Stomach (tissue), 9 donors: Measurements from ENCODE around the gene GGT7. TPM values are rescaled to one million over a fixed set of nuclear protein-coding genes. Genes with fewer than 3 reads are reported as not detected.

Source experiments
- DNase-seq, 2 donors: peaks; one replicate each; pipeline versions ENCODE4 v3.0.0 to v3.0.0-alpha.2; 2013 to 2019
- H3K27ac ChIP-seq, 5 donors: fragments of 200-600 bp in 4 of 5; sonication (generic) in 4 of 5; one replicate each; pipeline ENCODE4 v1.5.1; 2013 to 2019; ENCODE audit warnings: mild to moderate bottlenecking in 1 of 5, moderate library complexity in 1 of 5
- H3K27me3 ChIP-seq, 3 donors: fragments of 200-600 bp; sonication (generic); one replicate each; pipeline ENCODE4 v1.5.1; 2017 to 2019; ENCODE audit warnings: mixed run types in 1 of 3
- H3K36me3 ChIP-seq, 4 donors: fragments of 200-600 bp; sonication (generic); 1 replicate in 3 of 4; 2 replicates in 1 of 4; pipeline ENCODE4 v1.5.1; 2016 to 2019
- H3K4me1 ChIP-seq, 4 donors: fragments of 200-600 bp; sonication (generic); one replicate each; pipeline ENCODE4 v1.5.1; 2016 to 2019
- H3K4me3 ChIP-seq, 4 donors: fragments of 200-600 bp; sonication (generic) in 3 of 4; one replicate each; pipeline ENCODE4 v1.5.1; 2016 to 2019; ENCODE audit warnings: mild to moderate bottlenecking in 1 of 4
- H3K9me3 ChIP-seq, 4 donors: fragments of 200-600 bp; sonication (generic); one replicate each; pipeline ENCODE4 v1.5.1; 2016 to 2019
- EP300 ChIP-seq: sonication (generic); formaldehyde crosslinking; IDR thresholded peaks from one replicate; pipeline ENCODE4 v1.6.1; 2017; ENCODE audit warnings: antibody characterized with exemption
- POLR2A ChIP-seq, 4 donors: fragments of 450-650 bp; IDR thresholded peaks; one replicate each; pipeline ENCODE4 v1.6.1; 2016; ENCODE audit warnings: antibody characterized with exemption in 4 of 4, control low read depth in 2 of 4, mild to moderate bottlenecking in 1 of 4, moderate library complexity in 1 of 4
- POLR2AphosphoS5 ChIP-seq, 3 donors: sonication (generic); formaldehyde crosslinking; IDR thresholded peaks; one replicate each; pipeline ENCODE4 v1.6.1; 2016; ENCODE audit warnings: antibody characterized with exemption in 3 of 3
- WGBS, 5 donors: extraction: QIAGEN DNeasy Blood & Tissue Kit in 3 of 5; methylation state at CpG; one replicate each; pipeline versions ENCODE4 v1.1.5 to v1.1.7; 2013 to 2018; 5-methylcytosine and 5-hydroxymethylcytosine counted together
- intact Hi-C: fragments of 100-400 bp; cut with DNase I; formaldehyde crosslinking; loops from one replicate; pipeline ENCODE4 v1.15.1; 2023; ENCODE audit warnings: low total_unique reads
- polyA plus RNA-seq, 3 donors: library from polyadenylated mRNA; stranded (reverse); fragments of 200-250 nt; gene quantifications; one replicate each; pipeline ENCODE4 v1.2.3, GENCODE V29; 2013
- total RNA-seq, 5 donors: library from RNA; depleted of rRNA; stranded (reverse); fragments of >200 nt; gene quantifications; one replicate each; pipeline versions ENCODE4 v1.1.0 to v1.2.3, GENCODE V29; 2014 to 2016
- TF ChIP-seq, protein P1 (sequence below), 7 experiments: fragments of 450-650 bp in 4 of 7; fragments of 200-600 bp in 3 of 7; sonication (generic) in 3 of 7; IDR thresholded peaks; one replicate each; pipeline ENCODE4 v1.5.1; 2016 to 2019; ENCODE audit warnings: antibody characterized with exemption in 7 of 7, control low read depth in 2 of 7, mild to moderate bottlenecking in 1 of 7
- donor health status: healthy with polysubstance abuse.
- donor health status: Bipolar disorder and iron deficiency.
- donor health status: healthy.

The GGT7 gene
- total and polyA plus RNA-seq, 8 donors = 4.1 to 29.0 (median 15.9) TPM

DNA sequence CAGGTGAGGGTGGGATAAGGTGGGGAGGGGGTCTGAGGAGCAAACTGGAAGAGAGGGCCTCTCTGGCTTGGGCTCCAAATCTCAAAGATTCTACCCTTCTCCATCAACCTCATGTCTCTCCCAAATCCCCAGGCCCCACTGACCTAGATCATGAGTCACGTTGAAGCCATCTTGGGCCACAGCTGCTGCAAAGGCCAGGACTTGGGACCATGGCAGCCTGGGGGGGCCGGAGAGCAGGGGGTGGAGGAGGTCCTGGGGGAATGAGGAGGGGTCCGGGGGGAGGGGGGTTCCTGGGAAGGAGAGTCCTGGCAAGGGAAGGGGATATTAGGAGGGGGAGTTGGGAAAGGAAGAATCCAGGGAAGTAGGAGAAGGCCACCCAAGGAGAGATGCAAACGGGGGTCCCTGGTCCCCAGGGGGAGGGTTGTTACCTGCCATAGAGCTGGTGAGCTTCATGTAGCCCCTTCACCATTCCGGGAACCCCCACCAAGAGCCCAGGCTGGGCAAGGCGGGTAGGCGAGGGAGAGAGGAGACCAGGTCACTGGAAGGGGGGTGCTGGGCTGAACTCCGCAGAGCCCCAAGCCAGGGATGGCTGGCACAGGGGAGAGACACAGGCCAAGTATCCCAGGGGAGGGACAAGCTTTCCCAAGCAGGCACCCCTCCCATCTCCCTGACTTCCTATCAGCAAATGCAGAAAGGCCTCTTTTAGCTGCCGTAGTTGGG, 12.7 kb downstream of the GGT7 start:
- peaks cover 0 to 20% (median 7%) of the 10 kb centered on the region in 4 donors for H3K4me1 ChIP-seq
- intact Hi-C loops = no loop called here

DNA sequence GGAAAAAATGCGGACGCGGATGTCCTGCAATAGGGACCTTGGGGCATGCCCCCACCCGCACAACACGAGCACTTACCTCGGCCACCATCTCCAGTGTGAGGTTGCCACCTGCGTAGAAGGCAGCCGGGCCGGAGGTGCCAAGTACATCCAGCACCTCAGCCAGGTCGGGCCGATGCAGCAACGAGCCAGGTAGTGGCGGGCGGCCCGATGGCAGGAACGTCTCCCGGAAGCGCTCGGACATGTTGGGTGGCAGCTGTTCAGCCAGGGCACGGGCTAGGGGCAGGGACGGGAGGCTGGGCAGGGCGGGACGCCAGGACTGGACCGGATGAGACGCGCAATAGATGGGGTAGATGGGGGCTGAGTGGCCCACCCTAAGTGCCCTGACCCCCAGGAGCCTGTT, 13.3 kb downstream of the GGT7 start:
- no peak overlapping the region for H3K4me3 ChIP-seq
- 94 to 98% (median 96%) methylated on average over 26 of the region's 26 CpGs for WGBS, 5 donors
- no peak overlapping the region for H3K27ac ChIP-seq
- H3K4me1 ChIP-seq = peaks cover 0 to 20% (median 7%) of the 10 kb centered on the region in 4 donors
- no peaks in the 10 kb centered on the region for H3K27me3 ChIP-seq
- no peaks in the 10 kb centered on the region for H3K9me3 ChIP-seq
- TF ChIP-seq EP300 = no peak
- TF ChIP-seq, protein P1, sequence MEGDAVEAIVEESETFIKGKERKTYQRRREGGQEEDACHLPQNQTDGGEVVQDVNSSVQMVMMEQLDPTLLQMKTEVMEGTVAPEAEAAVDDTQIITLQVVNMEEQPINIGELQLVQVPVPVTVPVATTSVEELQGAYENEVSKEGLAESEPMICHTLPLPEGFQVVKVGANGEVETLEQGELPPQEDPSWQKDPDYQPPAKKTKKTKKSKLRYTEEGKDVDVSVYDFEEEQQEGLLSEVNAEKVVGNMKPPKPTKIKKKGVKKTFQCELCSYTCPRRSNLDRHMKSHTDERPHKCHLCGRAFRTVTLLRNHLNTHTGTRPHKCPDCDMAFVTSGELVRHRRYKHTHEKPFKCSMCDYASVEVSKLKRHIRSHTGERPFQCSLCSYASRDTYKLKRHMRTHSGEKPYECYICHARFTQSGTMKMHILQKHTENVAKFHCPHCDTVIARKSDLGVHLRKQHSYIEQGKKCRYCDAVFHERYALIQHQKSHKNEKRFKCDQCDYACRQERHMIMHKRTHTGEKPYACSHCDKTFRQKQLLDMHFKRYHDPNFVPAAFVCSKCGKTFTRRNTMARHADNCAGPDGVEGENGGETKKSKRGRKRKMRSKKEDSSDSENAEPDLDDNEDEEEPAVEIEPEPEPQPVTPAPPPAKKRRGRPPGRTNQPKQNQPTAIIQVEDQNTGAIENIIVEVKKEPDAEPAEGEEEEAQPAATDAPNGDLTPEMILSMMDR (IDR thresholded peaks at IDR 0.05) = no peak
- TF ChIP-seq POLR2AphosphoS5 (IDR thresholded peaks at IDR 0.05) = no peak
- TF ChIP-seq POLR2A (IDR thresholded peaks at IDR 0.05) = no peak
- H3K36me3 ChIP-seq = peaks cover 11 to 87% (median 75%) of the 10 kb centered on the region in 4 donors
- DNase-seq = no peak
- intact Hi-C loops = no loop called here

More for the DNA sequence above, 12.7 kb downstream of the GGT7 start:
- Histone ChIP-seq H3K9me3 (no peaks in the 10 kb centered on the region), H3K27me3 (no peaks in the 10 kb centered on the region), H3K36me3 (peaks cover 11 to 81% (median 69%) of the 10 kb centered on the region in 4 donors), H3K27ac (no peak overlapping the region), H3K4me3 (no peak overlapping the region)
- no peak for DNase-seq
- 84 to 97% (median 95%) methylated on average over 9 of the region's 9 CpGs for WGBS, 5 donors
- TF ChIP-seq, protein P1 (IDR thresholded peaks at IDR 0.05) = no peak
- no peak for TF ChIP-seq EP300
- TF ChIP-seq POLR2A (IDR thresholded peaks at IDR 0.05) = no peak
- no peak for TF ChIP-seq POLR2AphosphoS5 (IDR thresholded peaks at IDR 0.05)

DNA sequence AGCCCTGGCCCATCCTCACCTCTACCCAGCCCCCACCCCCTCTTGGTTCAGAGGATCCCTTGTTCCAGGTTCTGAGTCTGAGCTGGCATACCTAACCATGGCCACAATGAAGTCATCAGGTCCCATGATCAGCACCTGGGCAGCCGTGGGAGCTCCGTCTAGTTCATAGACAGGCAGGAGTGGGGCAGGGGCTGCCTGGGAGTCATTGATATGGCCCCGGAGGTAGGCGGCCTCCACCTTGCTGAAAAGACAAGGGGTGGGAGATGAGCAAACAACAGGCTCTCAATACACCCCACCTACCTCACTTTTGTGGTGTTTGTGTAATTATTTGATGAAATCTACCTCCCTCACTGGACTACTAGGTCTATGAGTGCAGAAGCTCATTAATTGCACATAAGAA, 20.4 kb downstream of the GGT7 start:
- Histone ChIP-seq H3K9me3 (no peaks in the 10 kb centered on the region), H3K27ac (no peak overlapping the region), H3K36me3 (peaks cover 12 to 97% (median 85%) of the 10 kb centered on the region in 4 donors), H3K4me3 (no peak overlapping the region), H3K27me3 (no peaks in the 10 kb centered on the region), H3K4me1 (no peaks in the 10 kb centered on the region)
- TF ChIP-seq, protein P1 (IDR thresholded peaks at IDR 0.05) = no peak
- TF ChIP-seq POLR2AphosphoS5 (IDR thresholded peaks at IDR 0.05) (no peak), EP300 (no peak), POLR2A (IDR thresholded peaks at IDR 0.05) (no peak)
- WGBS, 5 donors = 36 to 62% (median 58%) methylated on average over 4 of the region's 4 CpGs
- DNase-seq = no peak
- intact Hi-C loops = no loop called here

DNA sequence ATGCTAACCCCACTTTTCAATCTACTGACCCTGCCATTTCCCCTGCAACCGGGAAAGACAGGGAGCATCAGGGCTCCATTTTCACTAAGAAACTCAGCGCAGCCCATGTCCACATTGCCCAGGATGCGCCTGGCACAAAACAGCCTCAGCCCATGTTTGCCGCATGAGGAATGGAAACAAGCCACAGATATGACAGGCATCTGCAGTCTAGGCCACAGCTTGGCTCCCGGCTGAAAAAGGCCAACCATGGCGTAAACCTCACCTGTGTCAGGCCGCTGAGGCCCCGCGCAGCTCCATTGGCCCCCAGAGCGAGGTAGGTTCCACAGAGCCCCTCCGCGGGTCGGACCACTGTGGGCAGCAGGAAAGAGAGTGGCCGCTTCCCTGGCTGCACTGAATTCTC, 21.7 kb downstream of the GGT7 start:
- TF ChIP-seq EP300 (no peak), POLR2AphosphoS5 (IDR thresholded peaks at IDR 0.05) (no peak), POLR2A (IDR thresholded peaks at IDR 0.05) (no peak)
- TF ChIP-seq, protein P1 (IDR thresholded peaks at IDR 0.05) = no peak
- H3K27ac ChIP-seq = no peak overlapping the region
- no peaks in the 10 kb centered on the region for H3K9me3 ChIP-seq
- H3K27me3 ChIP-seq = no peaks in the 10 kb centered on the region
- no peak overlapping the region for H3K4me3 ChIP-seq
- H3K36me3 ChIP-seq = peaks cover 8 to 95% (median 76%) of the 10 kb centered on the region in 4 donors
- no peaks in the 10 kb centered on the region for H3K4me1 ChIP-seq
- no peak for DNase-seq
- 95 to 97% (median 96%) methylated on average over 11 to 14 of the region's 14 CpGs for WGBS, 5 donors
- intact Hi-C loops = no loop called here
